Fibroblast of lung (primary cell): ENCODE measurements around the gene SPRY1.

Source experiments
- CTCF ChIP-seq, 2 donors: IDR thresholded peaks in 1 of 2; conservative IDR thresholded peaks in 1 of 2; 1 replicate in 1 of 2; 2 replicates in 1 of 2; pipeline ENCODE4 v1.5.1; 2011 to 2012; ENCODE audit warnings: low read length in 2 of 2, control low read depth in 1 of 2, inconsistent platforms in 1 of 2, low read depth in 1 of 2, mild to moderate bottlenecking in 1 of 2
- EZH2 ChIP-seq: IDR thresholded peaks from 2 replicates; pipeline ENCODE4 v1.5.1; 2012; ENCODE audit warnings: low read length, control low read depth, mild to moderate bottlenecking; ENCODE audit errors: missing control alignments

DNA sequence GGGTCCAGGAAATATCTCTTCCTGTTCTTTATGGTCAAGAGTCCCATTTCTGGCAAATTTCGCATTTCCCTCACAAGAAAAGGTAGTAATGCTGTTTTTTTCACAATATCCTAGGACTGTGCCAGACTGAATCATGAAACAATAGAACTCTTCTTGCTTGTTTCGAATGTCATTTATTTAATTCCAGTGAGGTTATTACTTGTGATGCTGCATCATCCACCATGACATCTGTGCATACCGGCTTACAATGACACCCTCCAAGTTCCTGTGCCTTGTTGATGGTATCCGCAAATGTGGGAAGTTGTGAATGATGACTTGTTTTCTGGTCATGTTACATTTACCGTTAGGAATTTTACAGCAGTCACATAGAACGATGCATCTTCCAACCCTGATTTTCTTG, 42.9 kb upstream of the SPRY1 start:
- TF ChIP-seq EZH2 (no peak), CTCF (conservative IDR thresholded peaks at IDR 0.05 in 1 of 2, IDR thresholded peaks at IDR 0.05 in 1 of 2; ENCODE audit: low read depth in 1 of 2, low read length in 2 of 2) (no peak)
